ENCODE measurements around the gene IZUMO4.

The IZUMO4 gene, protein sequence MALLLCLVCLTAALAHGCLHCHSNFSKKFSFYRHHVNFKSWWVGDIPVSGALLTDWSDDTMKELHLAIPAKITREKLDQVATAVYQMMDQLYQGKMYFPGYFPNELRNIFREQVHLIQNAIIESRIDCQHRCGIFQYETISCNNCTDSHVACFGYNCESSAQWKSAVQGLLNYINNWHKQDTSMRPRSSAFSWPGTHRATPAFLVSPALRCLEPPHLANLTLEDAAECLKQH

DNA sequence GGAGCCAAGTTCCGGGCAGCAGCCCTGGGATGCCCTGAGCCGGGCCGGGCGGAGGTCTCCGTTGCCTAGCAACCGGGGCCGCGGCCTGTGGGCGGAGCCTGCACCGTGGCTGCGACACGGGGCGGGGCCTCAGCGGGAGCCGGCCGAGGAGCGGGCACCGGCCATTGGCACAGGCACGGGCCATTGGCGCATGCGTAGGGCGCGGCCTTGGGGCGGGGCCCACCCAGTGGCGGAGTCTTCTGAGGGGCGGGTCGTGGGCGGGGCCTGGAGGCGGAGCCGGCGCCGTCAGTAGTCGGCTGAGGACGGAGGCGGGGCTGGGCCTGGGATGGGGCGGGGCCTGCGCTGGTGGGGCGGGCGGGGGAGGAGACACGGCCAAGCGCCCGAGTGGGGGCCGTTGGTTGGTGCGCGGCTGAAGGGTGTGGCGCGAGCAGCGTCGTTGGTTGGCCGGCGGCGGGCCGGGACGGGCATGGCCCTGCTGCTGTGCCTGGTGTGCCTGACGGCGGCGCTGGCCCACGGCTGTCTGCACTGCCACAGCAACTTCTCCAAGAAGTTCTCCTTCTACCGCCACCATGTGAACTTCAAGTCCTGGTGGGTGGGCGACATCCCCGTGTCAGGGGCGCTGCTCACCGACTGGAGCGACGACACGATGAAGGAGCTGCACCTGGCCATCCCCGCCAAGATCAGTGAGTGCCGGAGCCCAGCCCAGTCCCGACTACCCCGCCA is at the start of gene IZUMO4:
IZUMO4 (plus strand) TSS at position 436 of the 723 bp plus-strand sequence; CDS start at position 467, 31 bp downstream.
- peak; percentile 95 for DNase-seq (ENCODE audit: low spot score)

DNA sequence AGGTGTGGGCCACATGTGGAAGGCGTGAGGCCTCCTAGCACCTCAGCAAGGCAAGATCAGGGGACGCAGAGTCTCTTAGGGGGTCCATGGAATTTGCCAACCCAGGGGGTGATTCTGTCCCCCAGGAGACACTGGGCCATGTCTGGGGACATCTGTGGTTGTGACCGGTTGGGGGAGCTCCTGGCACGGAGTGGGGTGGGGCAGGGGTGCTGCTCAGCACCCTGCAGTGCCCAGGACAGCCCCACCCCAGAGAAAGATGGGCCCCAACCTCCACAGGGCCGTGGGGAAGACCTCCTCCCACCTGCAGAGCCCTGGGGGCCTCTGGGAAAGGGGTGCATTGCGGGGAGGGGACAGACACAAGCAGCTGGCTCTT is 49.7 kb upstream of the IZUMO4 start:
- no peak for DNase-seq (ENCODE audit: low spot score)

DNA sequence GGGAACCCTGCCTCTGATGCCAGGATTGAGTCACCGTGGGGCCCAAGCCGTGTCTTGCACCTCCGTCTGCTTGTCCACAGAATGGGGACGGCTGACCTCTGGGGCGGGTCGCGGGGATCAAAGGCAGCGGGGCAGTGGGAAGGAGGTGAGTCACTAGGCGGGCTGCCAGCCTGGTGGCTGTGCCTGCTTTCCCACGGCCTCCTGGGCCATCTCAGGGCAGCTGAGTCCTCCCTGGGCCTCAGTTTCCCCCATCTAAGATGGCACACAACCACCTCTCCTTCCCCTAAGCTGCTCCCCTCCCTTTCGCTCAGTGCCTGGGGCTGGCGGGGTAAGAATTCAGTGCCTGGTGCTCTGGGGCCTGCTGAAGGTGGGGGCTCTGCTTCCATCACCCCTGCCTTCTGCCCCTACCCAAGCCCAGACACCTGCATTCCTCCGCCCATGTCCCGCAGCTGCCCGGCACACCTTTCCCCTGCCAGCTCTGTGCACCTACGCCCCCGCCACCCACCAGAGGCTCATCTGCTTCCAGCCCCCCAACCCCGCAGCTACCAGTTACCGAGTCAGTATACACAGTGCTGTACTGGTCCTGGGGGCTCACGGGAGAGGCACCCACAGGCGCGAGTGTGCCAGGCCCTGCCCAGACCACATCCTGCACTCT is 49.1 kb upstream of the IZUMO4 start:
- peak; percentile 68 for DNase-seq (ENCODE audit: low spot score)

DNA sequence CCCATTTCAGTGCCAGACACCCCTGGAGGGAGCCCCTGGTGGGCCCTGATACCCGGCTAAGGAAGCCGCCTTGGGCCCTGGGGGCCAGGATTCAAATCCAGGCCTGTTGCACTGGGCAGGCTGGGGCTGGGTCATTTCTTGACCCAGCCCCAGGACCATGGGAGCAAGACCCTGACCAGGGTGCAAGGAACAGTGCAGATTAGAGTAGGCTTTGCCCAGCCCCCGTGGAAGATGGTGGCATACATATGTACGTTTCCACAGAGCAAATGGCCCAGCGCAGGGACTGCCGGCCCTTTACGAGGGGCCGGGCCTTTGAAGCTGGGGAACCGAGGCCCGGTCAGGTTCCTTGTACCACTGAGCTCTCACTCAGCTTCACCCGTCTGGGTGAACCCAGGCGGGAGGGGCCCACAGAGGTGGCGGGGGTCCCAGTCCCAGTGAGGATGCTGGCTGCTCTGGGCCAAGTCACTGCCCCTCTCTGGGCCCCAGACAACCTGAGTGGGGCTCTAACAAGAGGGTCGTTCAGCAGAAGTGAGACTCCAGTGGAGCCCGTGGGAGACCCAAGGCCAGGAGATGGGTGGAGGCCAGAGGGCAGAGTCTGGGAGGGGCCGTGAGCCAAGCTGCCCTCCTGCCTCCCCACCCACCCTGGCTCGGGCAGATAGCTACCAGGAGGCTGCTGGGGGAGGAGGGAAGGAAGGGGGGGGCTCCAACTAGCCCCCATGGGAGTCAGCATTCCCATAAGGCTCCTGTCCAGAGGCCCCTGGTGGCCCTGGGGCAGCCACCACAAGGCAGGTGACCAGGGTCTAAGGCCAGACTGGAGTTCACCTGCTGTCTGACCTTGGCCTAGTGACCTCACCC is 48.4 kb upstream of the IZUMO4 start:
- no peak for DNase-seq (ENCODE audit: low spot score)

DNA sequence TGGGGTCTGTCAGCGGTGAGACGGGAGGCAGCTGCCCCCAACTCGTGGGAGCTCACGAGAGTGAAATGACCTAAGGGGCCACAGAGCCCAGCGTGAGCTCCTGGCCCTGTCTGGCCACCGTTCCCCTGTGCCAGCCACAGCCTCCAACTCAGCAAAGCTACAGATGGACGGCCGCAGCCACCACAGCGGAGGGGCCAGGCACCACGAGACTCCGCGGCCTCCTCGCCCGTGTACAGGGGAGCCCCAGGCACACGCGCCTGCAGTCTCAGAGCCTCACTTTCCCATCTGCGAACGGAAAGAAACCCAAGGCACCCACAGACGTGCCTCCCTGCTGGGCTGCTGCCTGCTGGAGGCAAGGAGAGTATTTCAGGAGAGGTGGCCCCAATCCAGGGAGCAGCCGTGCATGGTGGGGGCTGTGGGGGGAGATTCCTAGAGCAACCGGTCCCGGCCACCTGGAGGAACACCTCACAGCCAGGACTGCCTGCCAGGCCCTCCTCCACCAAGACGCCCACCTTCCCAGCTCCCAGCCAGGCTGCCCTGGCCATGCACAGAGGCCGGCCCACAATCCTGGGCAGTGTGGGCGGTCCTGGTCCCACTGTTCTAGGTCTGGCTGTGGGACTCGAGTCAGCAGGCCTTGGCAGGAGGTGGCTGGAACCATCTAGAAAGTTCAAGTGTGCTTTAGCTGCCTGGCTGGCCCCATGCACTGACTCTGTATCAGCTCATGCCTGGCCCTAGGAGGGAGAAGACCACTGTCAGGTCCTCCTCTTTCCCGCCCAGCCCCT is 47.6 kb upstream of the IZUMO4 start:
- DNase-seq (ENCODE audit: low spot score), result no peak

DNA sequence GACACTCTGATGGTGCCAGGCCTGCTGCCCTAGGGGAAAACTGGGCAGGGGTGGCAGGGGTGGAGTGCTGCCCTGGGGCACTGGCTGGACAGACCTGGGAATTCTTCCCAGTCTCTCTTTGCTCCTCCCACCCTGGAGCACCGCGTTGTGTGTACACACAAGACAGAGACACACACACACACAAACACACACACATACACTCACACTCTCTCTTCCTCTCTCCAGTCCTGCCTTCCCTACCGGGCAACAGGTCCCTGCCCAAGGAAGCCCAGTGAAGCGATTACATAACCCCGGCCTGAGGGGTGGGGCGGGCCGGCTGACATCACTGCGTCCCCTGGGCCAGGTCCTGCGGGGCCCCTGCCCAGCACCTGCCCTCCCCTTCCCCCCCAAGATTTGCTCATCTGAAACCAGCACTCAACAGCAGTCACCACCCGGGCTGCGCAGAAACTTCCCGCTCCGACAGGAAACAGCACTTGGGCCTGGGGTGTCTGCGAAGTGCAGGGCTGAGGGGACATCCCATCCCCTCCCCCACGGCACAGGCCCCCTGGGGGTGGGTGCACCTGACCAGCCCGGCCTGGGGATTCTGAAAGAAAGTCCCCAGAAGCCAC is 46.9 kb upstream of the IZUMO4 start:
- DNase-seq (ENCODE audit: low spot score), result peak; percentile 70

DNA sequence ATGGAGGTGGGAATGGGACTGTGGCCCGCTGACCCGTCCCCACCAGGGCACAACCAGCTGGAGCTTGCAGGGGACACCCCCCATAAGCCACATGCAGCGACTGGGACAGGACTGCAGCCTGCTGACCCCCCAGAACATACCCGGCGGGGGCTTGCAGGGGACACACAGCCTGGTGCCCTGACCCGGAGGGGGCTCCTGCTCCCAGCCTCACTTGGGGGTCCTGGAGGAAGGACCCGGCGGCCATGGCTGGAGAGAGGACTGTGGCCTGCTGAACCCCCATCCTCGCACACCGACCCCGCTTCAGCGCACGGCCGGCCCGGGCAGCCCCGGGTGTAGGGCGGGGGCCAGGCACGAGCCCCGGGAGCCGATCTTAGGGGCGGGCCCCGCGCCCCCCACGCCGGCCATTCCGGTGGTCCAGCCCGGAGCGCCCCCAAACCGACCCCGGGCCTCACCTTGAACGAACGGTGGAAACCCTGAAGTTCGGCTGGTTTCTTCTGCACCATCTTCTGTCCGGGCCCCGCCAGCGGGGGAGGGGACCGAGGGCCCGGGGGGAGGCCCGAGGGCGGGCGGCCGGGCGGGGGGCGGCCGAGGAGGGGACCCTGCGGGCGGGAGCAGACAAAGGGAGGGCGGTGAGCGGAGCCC is 46.2 kb upstream of the IZUMO4 start:
- DNase-seq (ENCODE audit: low spot score), result no peak

DNA sequence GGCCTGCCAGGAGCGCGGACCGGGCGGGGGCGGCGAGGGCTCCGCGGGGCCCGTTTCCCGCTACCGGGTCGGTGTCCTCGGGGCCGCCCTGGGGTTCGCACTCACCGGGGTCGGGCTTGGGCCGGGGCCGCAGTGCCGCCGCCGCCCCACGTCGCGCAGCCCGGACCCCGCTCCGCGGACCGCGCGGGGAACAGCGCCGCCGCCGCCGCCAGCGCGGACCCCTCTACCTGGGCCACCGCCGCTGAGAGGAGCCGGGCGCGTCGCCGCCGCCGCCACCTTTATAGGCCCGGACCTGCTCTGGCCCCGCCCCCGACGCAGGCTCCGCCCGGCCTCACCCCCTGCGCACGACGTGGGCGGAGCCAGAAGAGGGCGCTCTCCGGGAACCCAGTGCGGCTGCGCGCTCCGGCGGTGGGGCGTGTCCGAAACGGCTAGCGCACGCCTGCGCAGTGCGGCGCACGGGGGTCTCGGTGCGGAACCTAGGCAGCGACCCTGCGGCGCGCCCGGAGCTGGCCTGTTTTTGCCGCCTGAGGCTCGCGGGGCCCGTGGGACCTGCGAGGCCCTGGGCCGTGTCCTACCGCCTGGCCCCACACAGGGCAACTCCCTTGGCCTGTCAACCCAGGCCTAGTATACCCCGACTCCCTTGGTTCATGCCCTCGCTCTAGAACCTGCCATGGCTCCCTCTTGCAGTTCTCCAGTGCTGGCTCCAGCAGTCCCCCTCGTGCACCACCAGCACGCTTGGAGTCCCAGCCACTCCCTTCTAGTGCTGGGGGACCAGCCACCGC is 45.5 kb upstream of the IZUMO4 start, which contains the start of gene MKNK2:
MKNK2 (minus strand) TSS at position 254 of the 782 bp plus-strand sequence. CDS start 393 bp downstream, outside the sequence.
- DNase-seq (ENCODE audit: low spot score), result peak; percentile 79

DNA sequence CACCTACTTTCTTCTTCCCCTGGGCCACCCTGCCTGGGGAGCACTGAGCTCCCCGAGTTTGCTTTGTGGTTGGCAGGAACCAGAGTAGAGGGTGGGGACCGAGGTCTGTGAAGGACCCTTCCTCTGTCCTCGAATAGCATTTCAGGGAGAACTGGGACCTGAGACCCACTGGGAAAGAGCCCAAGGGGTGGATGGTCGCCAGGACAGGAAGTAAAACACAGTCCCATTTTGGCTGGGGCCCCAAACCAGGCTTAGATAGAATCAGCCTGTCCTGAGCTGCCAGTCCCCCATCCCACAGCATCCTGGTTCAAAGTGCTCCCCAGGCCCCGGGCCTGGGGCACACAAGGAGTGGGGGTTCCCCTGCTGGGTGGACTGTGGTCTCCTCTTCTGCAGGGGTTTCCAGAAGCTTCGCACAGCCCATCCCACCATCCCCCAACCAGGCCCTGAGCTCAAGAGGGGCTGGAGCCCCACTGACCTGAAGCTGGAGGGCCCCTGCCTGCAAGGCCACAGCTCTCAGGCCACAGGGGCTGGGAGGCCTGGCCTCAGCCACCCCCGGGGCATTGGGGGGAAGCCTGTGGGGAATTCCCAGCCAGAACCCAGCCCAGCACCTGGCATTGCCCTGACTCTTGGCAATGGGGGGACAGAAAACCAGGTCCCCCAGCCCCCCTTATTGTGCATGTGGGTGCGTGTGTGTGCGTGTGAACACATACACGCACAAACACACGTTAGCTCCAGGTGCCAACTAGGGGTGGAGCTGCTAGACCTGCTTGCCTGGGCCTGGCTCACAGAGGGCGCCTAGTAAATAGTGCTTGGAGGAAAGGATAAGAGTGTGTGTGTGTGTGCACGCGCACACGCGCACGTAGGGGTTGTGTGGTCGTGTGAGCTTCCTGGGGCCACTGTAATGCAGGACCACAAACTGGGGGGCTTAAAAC is 44.7 kb upstream of the IZUMO4 start:
- no peak for DNase-seq (ENCODE audit: low spot score)

DNA sequence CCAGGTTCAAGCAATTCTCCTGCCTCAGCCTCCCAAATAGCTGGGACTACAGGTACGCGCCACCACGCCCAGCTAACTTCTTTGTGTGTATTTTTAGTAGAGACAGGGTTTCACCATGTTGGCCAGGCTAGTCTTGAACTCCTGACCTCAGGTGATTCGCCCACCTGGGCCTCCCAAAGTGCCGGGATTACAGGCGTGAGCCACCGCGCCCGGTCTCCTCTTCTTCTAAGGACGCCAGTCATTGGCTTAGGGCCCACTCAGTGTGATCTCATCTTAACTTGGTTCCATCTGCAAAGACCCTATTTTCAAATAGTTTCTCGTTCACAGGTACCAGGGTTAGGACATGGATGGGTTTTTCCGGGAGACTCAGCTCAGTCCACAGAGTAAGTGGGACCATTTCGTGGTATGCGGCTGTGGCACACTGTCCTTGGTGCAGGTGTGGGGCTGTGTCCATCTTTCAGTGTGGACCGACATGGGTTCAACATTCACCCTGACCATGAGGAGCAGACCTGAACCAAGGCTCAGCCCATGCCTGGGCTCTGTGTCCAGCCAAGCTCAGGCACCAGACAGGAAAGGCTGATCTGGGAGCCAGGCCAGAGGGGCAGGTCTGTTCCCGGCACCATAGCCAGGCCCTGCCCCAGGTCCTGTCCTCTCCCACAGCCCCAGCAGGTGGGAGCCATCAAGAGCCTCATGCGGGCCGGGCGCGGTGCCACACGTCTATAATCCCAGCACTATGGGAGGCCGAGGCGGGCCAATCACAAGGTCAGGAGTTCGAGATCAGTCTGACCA is 42.9 kb upstream of the IZUMO4 start:
- no peak for DNase-seq (ENCODE audit: low spot score)

DNA sequence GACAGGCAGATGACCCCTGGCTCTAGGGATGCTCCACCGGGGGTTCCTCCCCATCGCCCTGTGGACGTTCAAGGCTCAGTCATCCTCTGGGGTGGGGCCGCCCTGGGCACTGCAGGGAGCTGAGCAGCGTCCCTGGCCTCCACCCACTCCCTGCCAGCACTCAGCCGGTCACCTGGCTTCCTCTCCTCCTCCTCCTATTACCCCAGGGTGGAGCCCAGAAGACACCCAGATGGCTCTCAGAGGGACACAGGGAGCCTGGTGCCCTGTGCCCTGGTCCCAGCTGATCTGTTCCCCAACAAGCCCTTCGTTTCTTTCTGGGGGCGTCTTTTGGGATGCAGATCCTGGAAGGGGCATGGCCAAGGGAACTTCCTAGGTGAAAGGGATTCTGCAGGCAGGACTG is 42.0 kb upstream of the IZUMO4 start:
- no peak for DNase-seq (ENCODE audit: low spot score)

DNA sequence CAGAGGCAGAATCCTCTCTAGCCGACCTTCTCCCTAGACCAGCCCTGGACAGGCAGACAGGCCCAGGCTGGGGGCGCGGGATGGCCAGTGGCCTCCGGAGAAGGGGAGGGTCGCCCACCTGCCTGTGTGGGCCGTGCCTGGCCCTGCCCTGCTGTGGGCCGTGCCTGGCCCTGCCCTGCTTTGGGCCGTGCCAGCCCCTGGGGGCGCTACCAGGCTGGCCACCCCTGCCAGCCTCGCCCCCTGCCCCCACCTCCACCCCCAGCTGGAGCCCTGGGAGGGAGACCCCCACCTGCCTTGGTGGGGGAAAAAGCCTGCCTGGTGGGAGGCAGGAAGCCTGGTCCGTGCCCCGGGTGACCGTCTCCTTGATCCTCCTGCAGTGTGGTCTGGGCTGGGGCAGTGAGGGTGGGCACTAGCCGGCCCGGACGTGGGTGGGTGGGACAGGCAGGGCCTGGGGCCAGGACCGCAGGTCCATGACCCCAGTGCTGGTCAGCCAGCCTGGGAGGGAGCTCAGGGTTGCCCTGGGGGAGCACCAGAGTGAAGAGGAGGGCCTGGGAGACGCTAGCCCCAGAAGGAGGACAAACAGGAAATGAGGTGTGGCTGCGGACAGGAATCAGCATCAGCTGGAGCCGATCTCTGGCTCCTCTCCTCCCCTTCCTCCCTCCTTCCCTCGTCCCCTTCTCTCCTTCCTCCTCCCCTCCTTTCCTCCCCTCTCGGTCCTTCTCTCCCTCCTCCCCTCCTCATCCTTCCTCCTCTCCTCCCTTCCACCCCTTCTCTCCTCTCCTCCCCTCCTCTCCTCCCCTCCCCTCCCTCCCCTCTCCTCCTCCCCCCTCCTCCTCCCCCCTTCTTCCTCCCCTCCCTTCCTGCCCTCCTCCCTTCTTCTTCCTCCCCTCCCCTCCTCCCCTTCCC is 40.5 kb upstream of the IZUMO4 start:
- peak; percentile 54 for DNase-seq (ENCODE audit: low spot score)

DNA sequence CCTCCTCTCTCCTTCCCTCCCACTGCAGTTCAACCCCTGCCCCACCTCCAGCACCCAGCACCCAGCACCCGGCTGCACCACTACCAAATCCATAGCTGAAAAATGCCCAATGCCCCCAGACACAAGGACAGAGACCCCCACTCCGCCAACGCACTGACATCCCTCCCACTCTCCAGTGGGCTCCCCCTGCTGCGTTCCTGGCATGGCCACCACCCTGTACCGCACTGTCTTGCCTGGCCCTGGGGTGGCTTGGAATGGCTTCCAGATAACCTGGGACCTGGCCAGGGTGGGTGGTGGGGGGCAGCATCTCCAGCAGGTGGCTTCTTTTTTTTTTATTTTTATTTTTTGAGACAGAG is 39.9 kb upstream of the IZUMO4 start:
- DNase-seq (ENCODE audit: low spot score), result no peak

DNA sequence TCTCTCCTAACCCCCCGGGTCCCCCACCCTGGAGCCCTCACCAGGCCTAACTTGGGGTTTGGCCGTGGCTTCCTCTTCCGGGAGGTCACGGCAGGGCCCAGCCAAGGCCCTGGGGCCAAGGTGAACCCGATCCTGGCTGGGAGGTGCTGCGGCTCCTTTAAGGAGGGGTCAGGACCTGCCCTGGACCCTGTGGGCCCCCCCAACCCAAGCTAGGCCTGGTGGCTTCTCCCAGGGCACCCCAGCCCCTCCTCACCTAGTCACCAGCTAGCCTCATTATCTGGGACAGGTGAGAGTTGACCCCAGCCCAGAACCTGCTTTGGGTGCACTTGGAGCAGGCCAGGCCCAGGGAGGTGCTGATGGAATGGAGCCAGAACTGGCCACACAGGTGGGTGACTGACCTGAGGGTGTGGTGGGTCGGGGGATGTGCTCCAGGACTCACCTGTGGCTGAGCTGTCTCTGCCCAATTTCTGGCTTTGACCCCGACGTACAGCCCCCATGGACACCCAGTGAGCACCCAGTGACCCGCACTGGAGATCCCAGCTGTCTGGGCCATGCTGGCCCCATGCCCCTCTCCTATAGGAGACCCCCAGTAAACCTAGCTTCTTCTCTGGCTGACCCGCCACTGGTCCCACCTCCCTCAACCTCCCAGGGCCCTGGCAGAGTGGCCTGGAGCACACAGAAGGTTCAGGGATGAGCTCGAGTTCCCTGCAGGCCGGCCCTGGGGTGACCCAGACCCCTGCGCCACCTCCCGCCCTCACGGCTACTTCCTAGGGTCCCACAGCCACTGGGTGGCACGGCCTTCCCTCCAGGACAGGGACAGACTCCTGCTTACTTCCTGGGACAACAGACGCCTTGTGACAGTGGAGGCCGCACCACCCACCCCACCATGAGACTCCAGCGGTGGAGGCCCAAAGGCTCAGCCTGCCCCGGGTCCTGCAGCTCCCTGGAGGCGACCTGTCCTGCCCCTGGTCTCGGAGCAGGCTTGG is 38.9 kb upstream of the IZUMO4 start:
- no peak for DNase-seq (ENCODE audit: low spot score)

Measured in RKO (cell line).